ENCODE data around the gene DLG4.

DNA sequence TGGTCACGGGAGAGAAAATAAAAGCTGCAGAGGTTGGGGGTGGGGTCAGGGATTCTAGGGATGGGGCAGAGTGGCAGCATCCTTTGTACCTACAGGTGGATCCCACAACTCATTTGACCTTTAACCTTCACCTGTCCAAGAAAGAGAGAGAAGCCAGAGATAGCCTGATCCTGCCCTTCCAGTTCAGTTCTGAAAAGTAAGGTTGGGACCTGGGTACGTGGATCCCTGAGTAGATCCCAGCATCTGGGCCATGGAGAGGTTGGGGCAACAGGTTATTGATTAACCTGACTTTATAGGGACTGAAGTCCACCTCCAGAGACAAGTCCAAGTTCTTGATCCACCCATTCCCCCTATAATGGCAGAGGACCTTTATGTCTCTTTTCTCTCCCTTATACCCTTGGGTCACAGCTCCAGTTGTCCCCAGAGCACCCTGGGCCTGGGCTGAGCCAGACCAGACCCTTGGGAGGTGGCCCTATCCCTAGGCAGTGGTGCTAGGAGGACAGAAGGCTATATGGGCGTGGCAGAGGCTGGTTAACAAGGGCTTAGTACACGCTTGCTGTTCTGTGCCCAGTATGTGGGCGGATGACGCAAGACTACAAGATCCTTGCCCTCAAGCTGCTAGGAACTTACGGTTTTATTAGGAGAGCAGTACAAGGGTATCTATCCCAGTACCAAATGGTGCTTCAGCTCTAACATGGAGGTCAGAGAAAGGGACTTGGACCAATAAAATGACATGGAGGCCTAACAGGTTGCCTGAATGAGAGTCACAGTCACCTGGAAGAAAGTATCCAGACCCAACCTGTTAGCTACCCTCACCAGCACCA lies 39.3 kb upstream of the DLG4 start:
- TF ChIP-seq, protein P1, sequence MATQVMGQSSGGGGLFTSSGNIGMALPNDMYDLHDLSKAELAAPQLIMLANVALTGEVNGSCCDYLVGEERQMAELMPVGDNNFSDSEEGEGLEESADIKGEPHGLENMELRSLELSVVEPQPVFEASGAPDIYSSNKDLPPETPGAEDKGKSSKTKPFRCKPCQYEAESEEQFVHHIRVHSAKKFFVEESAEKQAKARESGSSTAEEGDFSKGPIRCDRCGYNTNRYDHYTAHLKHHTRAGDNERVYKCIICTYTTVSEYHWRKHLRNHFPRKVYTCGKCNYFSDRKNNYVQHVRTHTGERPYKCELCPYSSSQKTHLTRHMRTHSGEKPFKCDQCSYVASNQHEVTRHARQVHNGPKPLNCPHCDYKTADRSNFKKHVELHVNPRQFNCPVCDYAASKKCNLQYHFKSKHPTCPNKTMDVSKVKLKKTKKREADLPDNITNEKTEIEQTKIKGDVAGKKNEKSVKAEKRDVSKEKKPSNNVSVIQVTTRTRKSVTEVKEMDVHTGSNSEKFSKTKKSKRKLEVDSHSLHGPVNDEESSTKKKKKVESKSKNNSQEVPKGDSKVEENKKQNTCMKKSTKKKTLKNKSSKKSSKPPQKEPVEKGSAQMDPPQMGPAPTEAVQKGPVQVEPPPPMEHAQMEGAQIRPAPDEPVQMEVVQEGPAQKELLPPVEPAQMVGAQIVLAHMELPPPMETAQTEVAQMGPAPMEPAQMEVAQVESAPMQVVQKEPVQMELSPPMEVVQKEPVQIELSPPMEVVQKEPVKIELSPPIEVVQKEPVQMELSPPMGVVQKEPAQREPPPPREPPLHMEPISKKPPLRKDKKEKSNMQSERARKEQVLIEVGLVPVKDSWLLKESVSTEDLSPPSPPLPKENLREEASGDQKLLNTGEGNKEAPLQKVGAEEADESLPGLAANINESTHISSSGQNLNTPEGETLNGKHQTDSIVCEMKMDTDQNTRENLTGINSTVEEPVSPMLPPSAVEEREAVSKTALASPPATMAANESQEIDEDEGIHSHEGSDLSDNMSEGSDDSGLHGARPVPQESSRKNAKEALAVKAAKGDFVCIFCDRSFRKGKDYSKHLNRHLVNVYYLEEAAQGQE (IDR thresholded peaks at IDR 0.05; ENCODE audit: low read depth), result no peak
- TF ChIP-seq ZBTB7A (IDR thresholded peaks at IDR 0.05; ENCODE audit: low read depth), result no peak
- no peak for TF ChIP-seq CREB1 (IDR thresholded peaks at IDR 0.05; ENCODE audit: low read depth)
- TF ChIP-seq EP300 (IDR thresholded peaks at IDR 0.05; ENCODE audit: borderline replicate concordance), result no peak

Measured in Ishikawa (cell line).